Esophagus muscularis mucosa (tissue), 4 donors: ENCODE measurements around the gene CLEC19A. TPM values are rescaled to one million over a fixed set of nuclear protein-coding genes. Genes with fewer than 3 reads are reported as not detected.

Experiments used
- DNase-seq: peaks from one replicate; pipeline ENCODE4 v3.0.0-alpha.2; 2017; ENCODE audit errors: extremely low spot score
- H3K27ac ChIP-seq, 4 donors: fragments of 200-600 bp; sonication (generic); replicated peaks in 1 of 4; 1 replicate in 3 of 4; 2 replicates in 1 of 4; pipeline ENCODE4 v1.5.1; 2016 to 2019; ENCODE audit warnings: mild to moderate bottlenecking in 1 of 4
- H3K27me3 ChIP-seq, 4 donors: fragments of 200-600 bp; sonication (generic); one replicate each; pipeline versions ENCODE4 v1.5.1 to v1.6.0; 2016 to 2019
- H3K36me3 ChIP-seq, 4 donors: fragments of 200-600 bp; sonication (generic); one replicate each; pipeline ENCODE4 v1.5.1; 2016 to 2019
- H3K4me1 ChIP-seq, 4 donors: fragments of 200-600 bp; sonication (generic); one replicate each; pipeline ENCODE4 v1.5.1; 2016 to 2019
- H3K4me3 ChIP-seq, 4 donors: fragments of 200-600 bp; sonication (generic); 1 replicate in 2 of 4; 2 replicates in 2 of 4; pipeline ENCODE4 v1.5.1; 2016 to 2019; ENCODE audit warnings: mild to moderate bottlenecking in 4 of 4, moderate library complexity in 1 of 4
- H3K9me3 ChIP-seq, 4 donors: fragments of 200-600 bp; sonication (generic); 1 replicate in 3 of 4; 2 replicates in 1 of 4; pipeline ENCODE4 v1.5.1; 2016 to 2019
- CTCF ChIP-seq, 3 experiments: fragments of 200-600 bp in 2 of 3; fragments of 450-650 bp in 1 of 3; sonication (generic) in 2 of 3; IDR thresholded peaks; one replicate each; pipeline ENCODE4 v1.5.1; 2017 to 2019; ENCODE audit warnings: antibody characterized with exemption in 3 of 3, mild to moderate bottlenecking in 2 of 3, moderate library complexity in 1 of 3
- EP300 ChIP-seq: sonication (generic); formaldehyde crosslinking; IDR thresholded peaks from one replicate; pipeline ENCODE4 v1.6.1; 2017; ENCODE audit warnings: antibody characterized with exemption
- POLR2A ChIP-seq: fragments of 450-650 bp; IDR thresholded peaks from one replicate; pipeline ENCODE4 v1.6.1; 2017; ENCODE audit warnings: antibody characterized with exemption, moderate library complexity, mild to moderate bottlenecking, low read depth
- POLR2AphosphoS5 ChIP-seq, 2 donors: sonication (generic); formaldehyde crosslinking; IDR thresholded peaks; one replicate each; pipeline ENCODE4 v1.6.1; 2017; ENCODE audit warnings: antibody characterized with exemption in 2 of 2
- WGBS: methylation state at CpG from one replicate; pipeline ENCODE4 v1.1.5; 2018; 5-methylcytosine and 5-hydroxymethylcytosine counted together
- intact Hi-C: fragments of 100-400 bp; cut with DNase I; formaldehyde crosslinking; loops from one replicate; pipeline ENCODE4 v1.15.1; 2023
- total RNA-seq, 4 donors: library from RNA; depleted of rRNA; stranded (reverse); fragments of >200 nt; gene quantifications; one replicate each; pipeline versions ENCODE4 v1.1.0 to v1.2.1, GENCODE V29; 2016

The CLEC19A gene
- total RNA-seq, 4 donors from 2014 or later = not detected

- Histone ChIP-seq H3K27ac (no peak overlapping the region), H3K4me3 (no peak overlapping the region), H3K4me1 (no peaks in the 10 kb centered on the region), H3K9me3 (no peaks in the 10 kb centered on the region), H3K27me3 (no peaks in the 10 kb centered on the region), H3K36me3 (no peaks in the 10 kb centered on the region)
- WGBS = 88% methylated on average over 1 of the region's 1 CpG
- no peak for DNase-seq
- intact Hi-C loops = no loop called here
- no peak for TF ChIP-seq CTCF (IDR thresholded peaks at IDR 0.05)
- TF ChIP-seq POLR2AphosphoS5 (IDR thresholded peaks at IDR 0.05) = no peak
- no peak for TF ChIP-seq POLR2A
- no peak for TF ChIP-seq EP300
Observed at GRCh38 chr16:19274165-19274797, 11.2 kb upstream of the CLEC19A start.

- Histone ChIP-seq H3K27me3 (no peaks in the 10 kb centered on the region), H3K27ac (no peak overlapping the region), H3K9me3 (no peaks in the 10 kb centered on the region), H3K36me3 (no peaks in the 10 kb centered on the region), H3K4me1 (peaks cover 0 to 2% (median under 1%) of the 10 kb centered on the region in 4 donors), H3K4me3 (no peak overlapping the region)
- no peak for DNase-seq
- intact Hi-C loops = no loop called here
- TF ChIP-seq POLR2AphosphoS5 (IDR thresholded peaks at IDR 0.05) (no peak), EP300 (no peak)
- WGBS = 72% methylated on average over 2 of the region's 2 CpGs
Observed at GRCh38 chr16:19278403-19278802, 7.1 kb upstream of the CLEC19A start.

GRCh38 chr16:19281246-19281645 is 4.3 kb upstream of the CLEC19A start:
- no peaks in the 10 kb centered on the region for H3K36me3 ChIP-seq
- no peak overlapping the region for H3K4me3 ChIP-seq
- no peak for DNase-seq
- intact Hi-C loops = no loop called here
- H3K27me3 ChIP-seq = no peaks in the 10 kb centered on the region
- WGBS = 100% methylated on average over 2 of the region's 2 CpGs
- TF ChIP-seq CTCF (IDR thresholded peaks at IDR 0.05) (no peak), EP300 (no peak), POLR2A (no peak), POLR2AphosphoS5 (IDR thresholded peaks at IDR 0.05) (no peak)
- peaks cover 0 to 8% (median 7%) of the 10 kb centered on the region in 4 donors for H3K4me1 ChIP-seq
- H3K27ac ChIP-seq = no peak overlapping the region
- no peaks in the 10 kb centered on the region for H3K9me3 ChIP-seq

GRCh38 chr16:19282101-19282500 is 3.4 kb upstream of the CLEC19A start:
- WGBS = 88% methylated on average over 3 of the region's 3 CpGs
- Histone ChIP-seq H3K4me3 (no peak overlapping the region), H3K9me3 (no peaks in the 10 kb centered on the region), H3K27ac (no peak overlapping the region), H3K27me3 (no peaks in the 10 kb centered on the region), H3K36me3 (no peaks in the 10 kb centered on the region), H3K4me1 (peaks cover 0 to 8% (median 7%) of the 10 kb centered on the region in 4 donors)
- intact Hi-C loops = no loop called here
- no peak for TF ChIP-seq EP300
- no peak for TF ChIP-seq CTCF (IDR thresholded peaks at IDR 0.05)
- no peak for TF ChIP-seq POLR2A
- no peak for TF ChIP-seq POLR2AphosphoS5 (IDR thresholded peaks at IDR 0.05)
- no peak for DNase-seq

- 96% methylated on average over 2 of the region's 2 CpGs for WGBS
- no peak overlapping the region for H3K4me3 ChIP-seq
- no peak overlapping the region for H3K27ac ChIP-seq
- no peaks in the 10 kb centered on the region for H3K36me3 ChIP-seq
- H3K9me3 ChIP-seq = no peaks in the 10 kb centered on the region
- no peaks in the 10 kb centered on the region for H3K27me3 ChIP-seq
- TF ChIP-seq POLR2A (no peak), CTCF (IDR thresholded peaks at IDR 0.05) (no peak), POLR2AphosphoS5 (IDR thresholded peaks at IDR 0.05) (no peak), EP300 (no peak)
- peaks cover 0 to 9% (median 8%) of the 10 kb centered on the region in 4 donors for H3K4me1 ChIP-seq
- intact Hi-C loops = no loop called here
- no peak for DNase-seq
Observed at GRCh38 chr16:19283637-19284036, 1.9 kb upstream of the CLEC19A start.
